Sigmoid colon (tissue), 7 donors: ENCODE results near the gene CHD5. TPM values are rescaled to one million over a fixed set of nuclear protein-coding genes. Genes with fewer than 3 reads are reported as not detected.

ENCODE experiments used
- DNase-seq: peaks from one replicate; pipeline ENCODE4 v3.0.0-alpha.2; 2019
- H3K27ac ChIP-seq, 4 donors: fragments of 200-600 bp; sonication (generic); one replicate each; pipeline ENCODE4 v1.5.1; 2016 to 2019; ENCODE audit warnings: mild to moderate bottlenecking in 1 of 4
- H3K27me3 ChIP-seq, 3 donors: fragments of 200-600 bp; sonication (generic); one replicate each; pipeline ENCODE4 v1.5.1; 2019; ENCODE audit warnings: mild to moderate bottlenecking in 1 of 3
- H3K36me3 ChIP-seq, 4 donors: fragments of 200-600 bp; sonication (generic); one replicate each; pipeline ENCODE4 v1.5.1; 2016 to 2019
- H3K4me1 ChIP-seq, 4 donors: fragments of 200-600 bp; sonication (generic); one replicate each; pipeline ENCODE4 v1.5.1; 2017 to 2019
- H3K4me3 ChIP-seq, 4 donors: fragments of 200-600 bp; sonication (generic); one replicate each; pipeline ENCODE4 v1.5.1; 2017 to 2019; ENCODE audit warnings: mild to moderate bottlenecking in 2 of 4, moderate library complexity in 1 of 4
- H3K9me3 ChIP-seq, 4 donors: fragments of 200-600 bp in 3 of 4; sonication (generic) in 3 of 4; one replicate each; pipeline versions ENCODE4 v1.5.1 to v1.6.1; 2013 to 2019
- CTCF ChIP-seq, 4 experiments: fragments of 450-650 bp in 3 of 4; fragments of 200-600 bp in 1 of 4; IDR thresholded peaks; one replicate each; pipeline ENCODE4 v1.5.1; 2016 to 2019; ENCODE audit warnings: antibody characterized with exemption in 4 of 4, mild to moderate bottlenecking in 3 of 4, moderate library complexity in 2 of 4
- EP300 ChIP-seq, 4 donors: sonication (generic); formaldehyde crosslinking; IDR thresholded peaks; one replicate each; pipeline ENCODE4 v1.6.1; 2017; ENCODE audit warnings: antibody characterized with exemption in 4 of 4
- POLR2A ChIP-seq, 2 donors: fragments of 450-650 bp; IDR thresholded peaks; one replicate each; pipeline ENCODE4 v1.6.1; 2016; ENCODE audit warnings: antibody characterized with exemption in 2 of 2, mild to moderate bottlenecking in 2 of 2, moderate library complexity in 2 of 2
- POLR2AphosphoS5 ChIP-seq, 4 donors: sonication (generic); formaldehyde crosslinking; IDR thresholded peaks; one replicate each; pipeline ENCODE4 v1.6.1; 2017; ENCODE audit warnings: antibody characterized with exemption in 4 of 4
- WGBS, 2 donors: extraction: QIAGEN DNeasy Blood & Tissue Kit; methylation state at CpG; one replicate each; pipeline ENCODE4 v1.1.7; 2013; 5-methylcytosine and 5-hydroxymethylcytosine counted together
- intact Hi-C: fragments of 100-400 bp; cut with DNase I; formaldehyde crosslinking; loops from one replicate; pipeline ENCODE4 v1.15.1; 2023
- polyA plus RNA-seq, 3 donors: library from polyadenylated mRNA; stranded (reverse); fragments of 200-250 nt; gene quantifications; one replicate each; pipeline ENCODE4 v1.2.3, GENCODE V29; 2013
- total RNA-seq, 4 donors: library from RNA; depleted of rRNA; stranded (reverse); fragments of >200 nt; gene quantifications; one replicate each; pipeline ENCODE4 v1.1.0, GENCODE V29; 2016
- donor health status: healthy with polysubstance abuse.
- donor health status: Bipolar disorder and iron deficiency.
- donor health status: healthy.

CHD5 gene
- total and polyA plus RNA-seq, 7 donors, result 0.49 to 2.8 (median 1.4) TPM; not detected in 2

- intact Hi-C loops, result no loop called here
- Histone ChIP-seq H3K27me3 (peaks cover 0 to 25% (median 3%) of the 10 kb centered on the region in 3 donors), H3K27ac (no peak overlapping the region), H3K9me3 (no peaks in the 10 kb centered on the region), H3K4me3 (no peak overlapping the region), H3K4me1 (no peaks in the 10 kb centered on the region), H3K36me3 (no peaks in the 10 kb centered on the region)
- no peak for TF ChIP-seq CTCF (IDR thresholded peaks at IDR 0.05)
- no peak for TF ChIP-seq EP300 (IDR thresholded peaks at IDR 0.05)
- TF ChIP-seq POLR2A (IDR thresholded peaks at IDR 0.05), result no peak
- no peak for TF ChIP-seq POLR2AphosphoS5 (IDR thresholded peaks at IDR 0.05)
- DNase-seq, result no peak
- WGBS, 2 donors, result 24 to 63% methylated on average over 2 of the region's 2 CpGs
Measured at GRCh38 chr1:6157132-6157527, 23.0 kb downstream of the CHD5 start.

GRCh38 chr1:6154525-6155319, 25.4 kb downstream of the CHD5 start:
- no peaks in the 10 kb centered on the region for H3K4me1 ChIP-seq
- H3K9me3 ChIP-seq, result no peaks in the 10 kb centered on the region
- no peak for DNase-seq
- no peak for TF ChIP-seq EP300 (IDR thresholded peaks at IDR 0.05)
- no peak for TF ChIP-seq POLR2A (IDR thresholded peaks at IDR 0.05)
- TF ChIP-seq CTCF (IDR thresholded peaks at IDR 0.05), result no peak
- no peak for TF ChIP-seq POLR2AphosphoS5 (IDR thresholded peaks at IDR 0.05)
- H3K27ac ChIP-seq, result no peak overlapping the region
- H3K27me3 ChIP-seq, result peaks cover 0 to 4% (median 0%) of the 10 kb centered on the region in 3 donors
- no peaks in the 10 kb centered on the region for H3K36me3 ChIP-seq
- H3K4me3 ChIP-seq, result no peak overlapping the region
- intact Hi-C loops, result no loop called here
- WGBS, 2 donors, result 83 to 87% methylated on average over 26 of the region's 26 CpGs

GRCh38 chr1:6152882-6153281, 27.2 kb downstream of the CHD5 start:
- Histone ChIP-seq H3K4me1 (peaks cover 0 to 12% (median 9%) of the 10 kb centered on the region in 4 donors), H3K9me3 (no peaks in the 10 kb centered on the region), H3K36me3 (no peaks in the 10 kb centered on the region), H3K27me3 (peaks cover 4 to 16% (median 16%) of the 10 kb centered on the region in 3 donors), H3K4me3 (no peak overlapping the region), H3K27ac (no peak overlapping the region)
- WGBS, 2 donors, result 79% methylated on average over 7 of the region's 7 CpGs
- no peak for TF ChIP-seq CTCF (IDR thresholded peaks at IDR 0.05)
- TF ChIP-seq POLR2A (IDR thresholded peaks at IDR 0.05), result no peak
- TF ChIP-seq EP300 (IDR thresholded peaks at IDR 0.05), result no peak
- no peak for TF ChIP-seq POLR2AphosphoS5 (IDR thresholded peaks at IDR 0.05)
- intact Hi-C loops, result no loop called here
- DNase-seq, result no peak

GRCh38 chr1:6152181-6152580, 27.9 kb downstream of the CHD5 start:
- intact Hi-C loops, result no loop called here
- Histone ChIP-seq H3K9me3 (no peaks in the 10 kb centered on the region), H3K27me3 (peaks cover 6 to 23% (median 23%) of the 10 kb centered on the region in 3 donors), H3K4me3 (no peak overlapping the region), H3K4me1 (peaks cover 0 to 12% (median 9%) of the 10 kb centered on the region in 4 donors), H3K27ac (no peak overlapping the region), H3K36me3 (no peaks in the 10 kb centered on the region)
- DNase-seq, result no peak
- TF ChIP-seq CTCF (IDR thresholded peaks at IDR 0.05), result no peak
- TF ChIP-seq POLR2A (IDR thresholded peaks at IDR 0.05), result no peak
- TF ChIP-seq POLR2AphosphoS5 (IDR thresholded peaks at IDR 0.05), result no peak
- no peak for TF ChIP-seq EP300 (IDR thresholded peaks at IDR 0.05)
- 77 to 88% methylated on average over 11 of the region's 11 CpGs for WGBS, 2 donors
